ENCODE measurements around the gene SLC51B. TPM values are rescaled to one million over a fixed set of nuclear protein-coding genes. Genes with fewer than 3 reads are reported as not detected.
A peak's percentile ranks its signal among the peaks of the same experiment; 100 is the strongest.
"Not testable (repeated sequence)": the region's sequence is repeated elsewhere in the genome, so short reads cannot be mapped to it uniquely, and the experiment has no call there.

SLC51B gene
- polyA plus RNA-seq, 3 donors from 2014 or later = not detected

- no peak for DNase-seq
- H3K27ac Mint-ChIP-seq = peak overlapping the region in 1 of 6 donors; percentile 20
- peaks cover 4 to 20% (median 13%) of the 10 kb centered on the region in 3 donors for H3K36me3 Mint-ChIP-seq
- peaks cover 5 to 8% of the 10 kb centered on the region in 2 donors for H3K4me1 Mint-ChIP-seq
- H3K27me3 Mint-ChIP-seq (ENCODE audit: low read depth in 3 of 3) = peaks cover 0 to 3% (median 0%) of the 10 kb centered on the region in 3 donors
- no peak overlapping the region for H3K4me3 Mint-ChIP-seq
- H3K9me3 Mint-ChIP-seq = no peaks in the 10 kb centered on the region
Observed at GRCh38 chr15:65096481-65097385, 51.5 kb downstream of the SLC51B start.

DNA sequence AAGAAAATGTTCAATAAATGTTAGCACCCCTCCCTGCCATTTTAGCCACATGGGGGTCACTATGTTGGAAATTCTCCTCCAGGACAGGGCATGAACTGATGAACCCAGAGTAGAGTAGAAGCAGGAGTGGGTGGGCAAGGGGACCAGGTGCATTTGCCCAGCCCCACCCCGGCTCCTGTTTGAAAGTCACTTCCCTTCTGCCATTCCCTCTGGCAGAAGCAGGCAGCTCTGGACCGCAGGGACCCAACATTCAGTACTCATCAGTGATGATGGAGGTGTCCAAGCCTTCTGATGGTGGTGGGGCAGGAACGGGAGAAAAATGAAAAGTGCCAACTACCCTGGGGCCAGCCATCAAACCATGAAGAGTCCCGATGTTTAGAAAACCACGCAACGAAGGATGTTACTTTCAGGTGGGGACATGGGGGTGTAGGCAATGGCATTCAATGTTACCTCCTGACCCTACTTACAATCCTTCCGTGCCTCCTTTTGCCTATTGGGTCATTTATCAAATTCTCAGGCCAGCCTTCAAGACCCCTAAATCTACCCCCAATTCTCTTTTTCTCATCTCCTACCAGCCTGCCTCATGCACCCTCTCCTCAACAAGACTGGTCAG lies 52.6 kb downstream of the SLC51B start:
- Mint-ChIP-seq H3K27ac (no peak overlapping the region), H3K4me1 (peaks cover 6 to 9% of the 10 kb centered on the region in 2 donors), H3K36me3 (peaks cover 4 to 21% (median 13%) of the 10 kb centered on the region in 3 donors), H3K27me3 (ENCODE audit: low read depth in 3 of 3) (peaks cover 0 to 4% (median 0%) of the 10 kb centered on the region in 3 donors), H3K4me3 (no peak overlapping the region), H3K9me3 (no peaks in the 10 kb centered on the region)
- no peak for DNase-seq

DNA sequence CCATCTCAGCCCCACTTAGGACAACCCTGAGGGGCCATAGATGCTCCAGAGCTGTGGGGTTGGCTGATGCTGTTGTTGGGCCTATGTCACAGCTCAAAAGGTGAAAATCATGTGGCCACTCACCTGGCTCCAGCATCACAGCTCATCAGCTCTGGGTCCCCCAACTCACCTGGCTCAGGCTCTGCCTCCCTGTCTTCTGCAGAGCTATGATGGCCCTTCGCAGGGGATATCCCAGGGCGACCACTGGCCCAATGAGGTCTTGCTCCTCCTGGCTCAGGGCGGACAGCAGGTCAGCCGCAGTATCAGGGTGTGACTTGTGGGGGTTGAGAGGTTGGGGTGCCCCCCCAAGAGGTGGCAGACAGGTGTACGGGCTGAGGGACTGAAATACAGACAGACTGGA lies 54.1 kb downstream of the SLC51B start:
- Mint-ChIP-seq H3K27me3 (ENCODE audit: low read depth in 3 of 3) (peaks cover 0 to 4% (median 0%) of the 10 kb centered on the region in 3 donors), H3K36me3 (peaks cover 4 to 27% (median 16%) of the 10 kb centered on the region in 3 donors), H3K9me3 (no peaks in the 10 kb centered on the region), H3K4me1 (peaks cover 6 to 9% of the 10 kb centered on the region in 2 donors), H3K4me3 (no peak overlapping the region), H3K27ac (no peak overlapping the region)
- no peak for DNase-seq

- H3K36me3 Mint-ChIP-seq = peaks cover 4 to 27% (median 16%) of the 10 kb centered on the region in 3 donors
- not testable (repeated sequence) for DNase-seq; H3K27ac Mint-ChIP-seq; H3K4me1 Mint-ChIP-seq; H3K27me3 Mint-ChIP-seq (ENCODE audit: low read depth in 3 of 3); H3K9me3 Mint-ChIP-seq; H3K4me3 Mint-ChIP-seq
Observed at GRCh38 chr15:65099801-65100200, 54.6 kb downstream of the SLC51B start.

GRCh38 chr15:65100442-65100841 lies 55.3 kb downstream of the SLC51B start:
- Mint-ChIP-seq H3K36me3 (peaks cover 4 to 30% (median 19%) of the 10 kb centered on the region in 3 donors), H3K9me3 (no peaks in the 10 kb centered on the region), H3K27me3 (ENCODE audit: low read depth in 3 of 3) (peaks cover 0 to 4% (median 0%) of the 10 kb centered on the region in 3 donors), H3K4me3 (no peak overlapping the region), H3K27ac (no peak overlapping the region), H3K4me1 (peaks cover 6 to 9% of the 10 kb centered on the region in 2 donors)
- DNase-seq = no peak

DNA sequence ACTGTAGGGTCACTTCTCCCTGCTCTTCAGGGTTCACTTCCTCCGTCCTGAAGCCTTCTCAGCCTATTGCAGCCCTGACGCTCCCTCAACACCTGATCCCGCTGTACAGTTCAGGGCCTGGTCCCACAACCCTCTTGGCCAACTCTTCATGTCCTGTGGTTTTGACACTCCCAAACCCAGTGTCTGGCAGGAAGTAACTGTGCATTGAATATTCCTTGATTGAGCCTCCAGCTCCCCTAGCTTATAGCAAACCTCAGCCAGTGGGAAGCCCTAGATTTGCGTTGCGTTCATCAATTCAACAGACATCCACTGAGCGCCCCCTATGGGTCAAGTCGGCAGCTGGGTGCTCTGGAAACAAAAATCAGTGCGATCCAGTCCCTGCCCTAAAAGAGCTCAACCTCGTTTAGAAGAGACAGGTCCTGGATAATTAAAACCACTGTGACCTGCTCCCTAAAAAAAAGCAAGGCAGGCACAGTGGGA lies 56.3 kb downstream of the SLC51B start:
- Mint-ChIP-seq H3K27me3 (ENCODE audit: low read depth in 3 of 3) (peaks cover 0 to 4% (median 0%) of the 10 kb centered on the region in 3 donors), H3K36me3 (peaks cover 7 to 34% (median 20%) of the 10 kb centered on the region in 3 donors), H3K27ac (peak overlapping the region in 1 of 6 donors; percentile 20), H3K4me1 (peaks cover 6 to 9% of the 10 kb centered on the region in 2 donors), H3K9me3 (no peaks in the 10 kb centered on the region), H3K4me3 (peak overlapping the region in 1 of 5 donors; percentile 40)
- DNase-seq = peak in 2 of 3 donors; percentile 8

DNA sequence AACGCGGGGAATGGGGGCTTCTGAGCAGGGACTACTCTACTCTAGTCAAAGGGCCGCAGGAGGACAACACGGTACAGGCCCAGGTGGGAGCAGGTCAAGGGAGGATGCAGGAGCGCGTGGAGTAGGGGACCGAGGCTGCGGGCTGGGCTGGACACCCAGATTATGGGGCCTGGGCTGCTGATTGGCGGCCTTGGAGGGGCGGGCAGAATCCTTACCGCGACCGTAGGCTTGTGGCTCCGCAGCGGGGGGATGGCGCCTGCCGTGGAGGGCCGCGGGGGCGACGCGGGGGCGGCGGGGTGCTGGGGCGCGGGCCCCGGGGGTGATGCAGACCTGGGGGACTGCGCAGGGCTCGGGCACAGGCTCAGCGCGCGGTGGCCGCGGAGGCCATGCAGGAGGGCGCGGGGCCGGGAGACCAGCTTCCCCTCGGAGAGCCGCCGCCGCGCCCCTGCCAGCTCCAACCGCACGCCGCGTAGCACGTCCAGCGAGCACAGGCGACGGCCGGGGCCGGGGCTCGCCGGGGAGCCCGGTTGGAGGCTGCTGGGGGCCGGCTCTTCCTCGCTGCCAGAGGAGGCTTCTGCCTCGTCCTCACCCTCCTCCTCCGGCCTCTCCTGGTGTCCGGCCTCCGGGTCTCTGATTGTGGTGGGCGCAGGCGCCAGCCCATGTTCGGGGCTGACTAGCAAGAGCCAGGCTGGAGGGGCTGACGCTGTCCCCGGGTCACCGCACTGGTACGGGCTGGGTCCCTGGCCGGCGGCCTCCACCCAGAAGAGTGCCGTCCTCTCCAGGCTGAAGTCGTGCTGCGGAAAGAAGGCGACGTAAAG lies 56.9 kb downstream of the SLC51B start:
- no peak overlapping the region for H3K27ac Mint-ChIP-seq
- no peak for DNase-seq
- peaks cover 6 to 9% of the 10 kb centered on the region in 2 donors for H3K4me1 Mint-ChIP-seq
- H3K4me3 Mint-ChIP-seq = no peak overlapping the region
- H3K9me3 Mint-ChIP-seq = no peaks in the 10 kb centered on the region
- peaks cover 7 to 34% (median 20%) of the 10 kb centered on the region in 3 donors for H3K36me3 Mint-ChIP-seq
- peaks cover 0 to 4% (median 1%) of the 10 kb centered on the region in 3 donors for H3K27me3 Mint-ChIP-seq (ENCODE audit: low read depth in 3 of 3)

- peaks cover 7 to 33% (median 19%) of the 10 kb centered on the region in 3 donors for H3K36me3 Mint-ChIP-seq
- H3K9me3 Mint-ChIP-seq = no peaks in the 10 kb centered on the region
- H3K27me3 Mint-ChIP-seq (ENCODE audit: low read depth in 3 of 3) = peaks cover 0 to 4% (median 2%) of the 10 kb centered on the region in 3 donors
- no peak for DNase-seq
- H3K4me3 Mint-ChIP-seq = no peak overlapping the region
- H3K4me1 Mint-ChIP-seq = peaks cover 6 to 9% of the 10 kb centered on the region in 2 donors
- no peak overlapping the region for H3K27ac Mint-ChIP-seq
Observed at GRCh38 chr15:65102912-65103311, 57.7 kb downstream of the SLC51B start.

Other genes starting within 250 kb of the SLC51B start
- gene PIF1, start 219.7 kb upstream of the SLC51B start, polyA plus RNA-seq = 1 to 10 TPM; 1.1 to 2.5 (median 2.1) TPM
- 100 to 1,000 TPM in 1 of 3 donors, 10 to 100 TPM in 2; 37.1 to 104 (median 49.3) TPM for gene PLEKHO2, start 203.5 kb upstream of the SLC51B start, polyA plus RNA-seq
- gene ANKDD1A, start 133.5 kb upstream of the SLC51B start, polyA plus RNA-seq = 1 to 10 TPM; 1.5 to 3.1 (median 2.3) TPM
- 100 to 1,000 TPM; 112 to 198 (median 121) TPM for gene SPG21, start 55.5 kb upstream of the SLC51B start, polyA plus RNA-seq
- gene MTFMT, start 15.7 kb upstream of the SLC51B start, polyA plus RNA-seq = 10 to 100 TPM; 17.9 to 28.4 (median 18.8) TPM
- gene RASL12, start 22.6 kb downstream of the SLC51B start, polyA plus RNA-seq = not detected
- gene KBTBD13, start 31.4 kb downstream of the SLC51B start, polyA plus RNA-seq = not detected
- gene UBAP1L, start 69.8 kb downstream of the SLC51B start, polyA plus RNA-seq = under 1 TPM; 0.26 to 0.53 (median 0.43) TPM
- 10 to 100 TPM in 2 of 3 donors, 1 to 10 TPM in 1; 8.9 to 14.7 (median 14.4) TPM for gene PDCD7, start 88.4 kb downstream of the SLC51B start, polyA plus RNA-seq
- 10 to 100 TPM; 18.5 to 36.0 (median 23.4) TPM for gene CLPX, start 140.0 kb downstream of the SLC51B start, polyA plus RNA-seq
- under 1 TPM in 1 of 3 donors, not detected in 2; 0.06 TPM for gene CILP, start 166.1 kb downstream of the SLC51B start, polyA plus RNA-seq
- gene PARP16, start 241.5 kb downstream of the SLC51B start, polyA plus RNA-seq = 10 to 100 TPM; 17.1 to 28.3 (median 17.4) TPM

All from immature natural killer cell (primary cell).